T47D (cell line): Measurements from ENCODE around the gene INPP5A.

ENCODE experiments used
- DNase-seq, 2 experiments: peaks; one replicate each; pipeline versions ENCODE4 v3.0.0 to v3.0.0-alpha.2; 2011 to 2012; ENCODE audit warnings: low read depth in 1 of 2, low spot score in 1 of 2
- JUND ChIP-seq: IDR thresholded peaks from 2 replicates; pipeline ENCODE4 v1.6.1; 2012; ENCODE audit warnings: low read depth
- in situ Hi-C: cut with HindIII; loops from 2 replicates; pipeline ENCODE4 v1.10.0; 2016; ENCODE audit warnings: low sequenced_read_pairs, low pct_unique_long_range_greater_than_20kb

Gene INPP5A

GRCh38 chr10:132681858-132682755 lies 144.5 kb downstream of the INPP5A start:
- no peak for TF ChIP-seq JUND
- in situ Hi-C loops = no loop called here
- no peak for DNase-seq

- in situ Hi-C loops = no loop called here
- no peak for TF ChIP-seq JUND
- DNase-seq = no peak
Measured at GRCh38 chr10:132684164-132684891, 146.7 kb downstream of the INPP5A start.

- TF ChIP-seq JUND = no peak
- in situ Hi-C loops = no loop called here
- peak in 1 of 2 experiments; percentile 10 for DNase-seq
Measured at GRCh38 chr10:132685101-132685891, 147.7 kb downstream of the INPP5A start.

GRCh38 chr10:132685921-132686680 lies 148.5 kb downstream of the INPP5A start:
- in situ Hi-C loops = no loop called here
- no peak for TF ChIP-seq JUND
- no peak for DNase-seq

DNA sequence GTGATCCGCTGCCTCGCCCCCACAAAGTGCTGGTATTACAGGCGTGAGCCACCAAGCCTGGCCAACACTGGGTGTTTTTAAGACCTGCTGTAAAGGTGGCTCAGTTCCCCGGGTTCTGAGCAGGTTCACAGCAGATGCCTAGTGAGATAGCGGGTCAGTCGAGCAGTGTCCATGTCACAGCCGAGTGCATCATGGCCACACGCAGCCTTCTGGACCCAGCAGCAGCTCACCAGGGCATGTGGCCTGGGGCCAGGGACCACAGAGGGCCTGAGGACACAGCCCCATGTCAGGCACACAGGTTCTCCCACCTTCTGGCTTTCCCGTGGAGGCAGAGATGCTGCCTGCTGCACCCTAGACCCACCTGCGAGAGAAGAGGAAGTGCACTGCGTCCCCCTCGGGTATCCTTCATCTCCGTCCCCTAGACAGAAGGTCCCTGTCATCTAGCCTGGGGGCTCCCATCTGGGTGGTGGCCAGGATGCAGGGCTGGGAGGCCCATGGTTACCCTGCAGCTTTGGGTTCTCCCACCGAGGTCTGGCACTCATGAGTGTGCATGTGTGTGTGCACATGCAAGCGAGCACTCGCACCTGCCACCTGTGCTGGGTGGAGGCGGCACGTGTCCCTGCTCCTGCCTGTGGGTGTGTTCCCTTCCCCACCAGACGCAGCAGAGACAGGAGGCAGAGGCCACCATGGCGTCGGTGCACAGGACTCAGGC lies 149.8 kb downstream of the INPP5A start:
- no peak for TF ChIP-seq JUND
- in situ Hi-C loops = no loop called here
- no peak for DNase-seq

DNA sequence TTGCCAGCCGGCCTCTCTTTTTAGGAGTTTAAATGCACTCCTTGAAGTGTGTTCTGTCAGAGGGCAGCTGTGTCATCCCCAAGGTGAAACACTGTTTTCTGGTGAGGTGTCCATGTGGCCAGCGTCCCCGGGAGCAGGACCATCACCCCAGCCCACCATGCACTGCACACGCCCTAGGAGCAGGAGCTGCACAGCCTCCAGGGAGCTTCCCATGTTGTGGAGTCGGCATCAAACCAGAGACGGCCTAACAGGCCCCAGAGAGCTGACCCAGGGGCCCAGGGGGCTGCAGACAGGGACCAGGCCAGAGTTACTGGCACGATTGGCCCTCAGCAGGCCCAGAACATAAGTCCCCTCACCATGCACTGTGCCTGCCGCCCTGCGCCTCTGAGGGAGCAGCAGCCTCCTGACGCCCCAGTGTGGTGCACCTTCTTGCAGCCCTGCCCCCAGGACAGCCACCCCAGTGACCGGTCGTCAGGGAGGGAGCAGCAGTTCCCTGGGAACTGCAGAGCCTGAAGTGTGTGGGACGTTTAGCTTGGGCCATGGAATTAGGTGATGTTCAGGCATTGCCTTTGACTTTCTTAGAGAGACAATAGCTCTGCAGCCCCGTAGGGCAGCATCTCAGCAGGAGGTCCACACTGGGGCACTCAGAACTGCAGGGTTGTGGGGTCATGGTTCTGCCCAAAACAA lies 150.4 kb downstream of the INPP5A start:
- in situ Hi-C loops = no loop called here
- no peak for TF ChIP-seq JUND
- no peak for DNase-seq

GRCh38 chr10:132688580-132689420 lies 151.2 kb downstream of the INPP5A start:
- no peak for TF ChIP-seq JUND
- in situ Hi-C loops = no loop called here

GRCh38 chr10:132689721-132690360 lies 152.3 kb downstream of the INPP5A start:
- no peak for TF ChIP-seq JUND
- no peak for DNase-seq
- in situ Hi-C loops = no loop called here

More at GRCh38 chr10:132688580-132689420, 151.2 kb downstream of the INPP5A start:
- DNase-seq = no peak

- no peak for DNase-seq
- in situ Hi-C loops = no loop called here
- no peak for TF ChIP-seq JUND
Measured at GRCh38 chr10:132690401-132690800, 152.8 kb downstream of the INPP5A start.
